GM23338 (cell line): ENCODE data around the gene ESRRB.

Experiments used
- CREB1 ChIP-seq: fragments of 250-450 bp; sonication (Bioruptor Pico); IDR thresholded peaks from 2 replicates; pipeline ENCODE4 v1.5.0; 2020; ENCODE audit warnings: low read depth, mild to moderate bottlenecking, moderate library complexity
- CTCF ChIP-seq, 2 experiments: fragments of 200-600 bp in 1 of 2; sonication (generic) in 1 of 2; conservative IDR thresholded peaks; 2 replicates each; pipeline versions ENCODE4 v1.5.1 to v1.6.1; 2016 to 2017; ENCODE audit warnings: antibody characterized with exemption in 2 of 2, low read depth in 2 of 2, mild to moderate bottlenecking in 2 of 2, moderate library complexity in 1 of 2
- EZH2phosphoT487 ChIP-seq: fragments of 200-600 bp; sonication (generic); IDR thresholded peaks from one replicate; pipeline ENCODE4 v1.8.1; 2018; ENCODE audit warnings: antibody characterized with exemption; ENCODE audit not compliant: unreplicated experiment
- ZNF114 ChIP-seq: fragments of 250-450 bp; sonication (Bioruptor Pico); IDR thresholded peaks from 2 replicates; pipeline ENCODE4 v1.5.0; 2020; ENCODE audit warnings: mild to moderate bottlenecking, moderate library complexity

- no peak for TF ChIP-seq CTCF (conservative IDR thresholded peaks at IDR 0.05; ENCODE audit: low read depth in 2 of 2)
- no peak for TF ChIP-seq ZNF114 (CRISPR knock-in tag)
- no peak for TF ChIP-seq CREB1 (CRISPR knock-in tag)
- TF ChIP-seq EZH2phosphoT487: no peak
Measured at GRCh38 chr14:76499399-76499798, 123.5 kb downstream of the ESRRB start.
